ENCODE data around the gene PDE6A.

The PDE6A gene

DNA sequence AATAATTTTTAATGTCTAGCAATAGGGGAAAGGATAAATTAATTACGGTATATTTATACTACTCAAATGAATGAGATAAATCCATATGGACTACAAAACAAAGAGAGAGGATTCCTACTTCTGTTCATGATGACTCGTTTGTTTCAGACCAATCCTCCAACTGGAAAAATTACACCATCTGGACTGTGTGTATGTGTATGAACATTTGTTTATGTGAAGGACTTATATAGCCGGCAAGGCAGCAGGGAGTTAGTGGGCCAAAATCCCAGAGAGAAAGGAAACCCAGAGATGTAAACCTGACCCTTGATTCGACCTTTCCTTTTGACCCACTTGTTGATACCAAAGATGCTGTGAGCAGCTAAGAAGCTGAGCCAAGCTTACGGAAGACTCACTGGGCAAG, 20.1 kb downstream of the PDE6A start:
- no peak for DNase-seq

DNA sequence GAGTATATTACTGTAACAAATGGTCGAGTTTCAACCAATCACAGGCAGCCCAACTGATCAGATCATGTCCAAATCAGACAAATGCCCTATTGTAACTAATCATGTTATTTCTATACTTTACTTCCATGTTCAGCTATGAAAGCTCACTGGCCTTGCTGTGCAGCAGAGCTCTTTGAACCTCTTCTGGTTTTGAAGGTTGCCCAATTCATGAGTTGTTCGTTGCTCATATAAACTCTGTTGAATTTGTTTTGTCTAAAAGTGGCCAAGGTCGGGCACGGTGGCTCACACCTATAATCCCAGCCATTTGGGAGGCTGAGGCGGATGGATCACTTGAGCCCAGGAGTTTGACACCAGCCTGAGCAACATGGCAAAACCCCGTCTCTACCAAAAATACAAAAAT, 21.6 kb downstream of the PDE6A start:
- DNase-seq = no peak

DNA sequence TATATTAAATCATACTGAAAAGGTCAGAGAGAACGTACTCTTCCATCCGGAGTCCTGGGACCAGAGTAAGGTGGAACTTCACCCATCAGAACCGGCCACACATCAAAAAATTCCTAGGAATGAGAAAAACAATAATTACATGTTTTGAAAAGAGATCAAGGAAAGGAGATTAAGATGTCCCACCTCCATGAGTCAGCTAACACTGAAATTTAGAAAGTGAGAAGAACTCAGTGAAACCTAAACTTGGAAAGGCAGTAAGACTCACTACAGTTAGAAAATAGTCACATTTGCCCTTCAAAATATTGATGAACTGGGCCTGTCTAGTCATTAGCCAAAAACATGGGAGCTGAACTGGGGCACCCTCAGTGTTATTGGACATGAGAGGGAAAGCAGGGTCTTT, 23.0 kb downstream of the PDE6A start:
- no peak for DNase-seq

DNA sequence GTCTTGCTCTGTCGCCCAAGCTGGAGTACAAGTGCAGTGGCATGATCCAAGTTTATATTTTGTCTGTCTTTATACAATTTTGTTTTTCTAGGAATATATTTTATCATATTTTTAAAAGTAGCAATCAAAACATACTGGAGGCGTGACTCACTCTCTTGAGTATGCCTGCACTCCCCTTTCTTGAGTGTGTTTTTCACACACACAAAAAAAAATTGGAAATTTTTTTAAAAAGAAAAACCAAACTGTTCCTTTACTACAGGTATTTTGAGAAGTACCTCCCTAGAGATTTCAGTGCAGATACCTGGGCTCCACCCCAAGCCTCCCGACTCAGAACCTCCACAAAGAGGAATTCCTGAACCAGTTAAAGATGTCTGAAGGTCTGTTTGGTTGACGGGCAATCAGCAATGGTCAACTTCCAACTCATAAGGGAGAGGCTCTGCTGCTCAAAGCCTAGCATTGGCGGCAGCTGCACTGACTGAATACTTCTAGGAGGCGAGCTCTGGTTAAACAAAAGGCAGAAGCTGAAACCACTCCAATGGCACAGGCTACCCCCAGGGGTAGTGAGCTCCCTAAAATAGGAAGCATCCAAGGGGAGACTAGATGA, 27.4 kb downstream of the PDE6A start:
- no peak for DNase-seq

DNA sequence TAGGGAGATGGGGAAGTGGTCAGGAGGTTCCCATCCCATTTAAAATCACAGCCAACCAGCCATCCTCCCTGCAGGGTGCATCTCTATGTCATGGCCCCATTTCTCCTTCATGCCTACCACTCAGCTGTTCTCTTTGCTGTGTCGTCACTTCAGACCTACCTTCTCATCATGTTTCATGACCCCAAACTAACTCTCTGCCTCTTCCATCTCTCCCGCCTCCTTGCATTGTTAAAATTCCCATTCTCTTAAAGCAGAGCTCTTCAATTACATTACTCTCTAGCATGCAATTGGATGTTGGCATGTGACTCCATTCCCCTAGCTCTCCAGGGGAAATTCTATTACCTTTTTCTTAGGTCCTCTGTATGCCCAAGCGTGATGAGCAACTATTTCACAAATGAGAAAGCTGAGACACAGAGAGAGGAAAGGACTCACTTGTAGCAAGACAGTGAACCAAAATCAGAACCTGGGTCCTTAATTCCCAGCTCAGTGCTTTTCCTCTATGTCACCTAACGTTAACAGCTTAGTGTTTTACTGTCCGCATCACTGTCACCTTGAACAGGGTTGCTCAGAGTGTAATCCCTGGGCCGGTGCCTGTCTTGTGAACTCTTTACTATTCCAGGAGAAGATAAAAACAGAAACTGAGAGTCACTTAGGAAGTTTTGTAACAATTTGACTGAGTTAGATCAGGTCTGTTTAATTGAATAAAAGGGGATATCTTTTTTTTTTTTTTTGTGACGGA, 28.1 kb downstream of the PDE6A start:
- DNase-seq = no peak

DNA sequence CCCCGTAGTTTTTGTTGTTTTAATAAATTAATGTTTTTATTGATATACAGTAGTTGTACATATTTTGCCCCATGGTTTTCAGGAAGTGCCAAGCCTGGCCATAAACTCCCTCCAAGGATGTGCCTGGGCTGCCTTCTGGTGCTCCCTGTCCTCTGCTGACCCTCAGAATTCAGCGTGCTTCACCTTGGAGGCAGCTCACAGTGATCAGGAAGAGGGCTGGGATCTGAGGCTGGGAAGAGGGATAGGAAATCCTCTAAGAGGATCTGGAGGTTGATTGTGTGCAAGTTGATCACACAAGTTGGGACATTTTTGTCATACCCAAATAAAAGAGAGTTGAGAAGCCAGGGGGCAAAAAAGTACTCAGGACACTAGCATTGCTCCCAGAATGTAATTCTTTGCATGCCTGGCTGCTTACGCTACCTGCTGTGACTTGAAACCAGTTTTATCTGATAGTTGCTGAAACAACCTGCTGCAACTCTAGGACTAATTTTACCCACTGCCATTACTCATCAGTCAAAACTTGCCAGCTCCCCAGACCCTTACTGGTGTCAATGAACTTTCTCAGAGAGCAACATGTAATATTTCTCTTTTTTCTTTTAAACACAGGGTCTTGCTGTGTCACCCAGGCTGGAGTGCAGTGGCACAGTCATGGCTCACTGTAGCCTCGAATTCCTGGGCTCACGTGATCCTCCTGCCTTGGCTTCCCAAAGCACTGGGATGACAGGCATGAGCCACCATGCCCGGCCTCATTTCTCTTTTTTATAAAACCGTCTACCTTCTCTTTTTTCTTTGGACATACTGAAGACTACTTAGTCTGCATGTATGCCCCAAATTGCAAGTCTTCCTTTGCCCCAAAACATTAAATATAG, 29.0 kb downstream of the PDE6A start:
- DNase-seq = no peak

DNA sequence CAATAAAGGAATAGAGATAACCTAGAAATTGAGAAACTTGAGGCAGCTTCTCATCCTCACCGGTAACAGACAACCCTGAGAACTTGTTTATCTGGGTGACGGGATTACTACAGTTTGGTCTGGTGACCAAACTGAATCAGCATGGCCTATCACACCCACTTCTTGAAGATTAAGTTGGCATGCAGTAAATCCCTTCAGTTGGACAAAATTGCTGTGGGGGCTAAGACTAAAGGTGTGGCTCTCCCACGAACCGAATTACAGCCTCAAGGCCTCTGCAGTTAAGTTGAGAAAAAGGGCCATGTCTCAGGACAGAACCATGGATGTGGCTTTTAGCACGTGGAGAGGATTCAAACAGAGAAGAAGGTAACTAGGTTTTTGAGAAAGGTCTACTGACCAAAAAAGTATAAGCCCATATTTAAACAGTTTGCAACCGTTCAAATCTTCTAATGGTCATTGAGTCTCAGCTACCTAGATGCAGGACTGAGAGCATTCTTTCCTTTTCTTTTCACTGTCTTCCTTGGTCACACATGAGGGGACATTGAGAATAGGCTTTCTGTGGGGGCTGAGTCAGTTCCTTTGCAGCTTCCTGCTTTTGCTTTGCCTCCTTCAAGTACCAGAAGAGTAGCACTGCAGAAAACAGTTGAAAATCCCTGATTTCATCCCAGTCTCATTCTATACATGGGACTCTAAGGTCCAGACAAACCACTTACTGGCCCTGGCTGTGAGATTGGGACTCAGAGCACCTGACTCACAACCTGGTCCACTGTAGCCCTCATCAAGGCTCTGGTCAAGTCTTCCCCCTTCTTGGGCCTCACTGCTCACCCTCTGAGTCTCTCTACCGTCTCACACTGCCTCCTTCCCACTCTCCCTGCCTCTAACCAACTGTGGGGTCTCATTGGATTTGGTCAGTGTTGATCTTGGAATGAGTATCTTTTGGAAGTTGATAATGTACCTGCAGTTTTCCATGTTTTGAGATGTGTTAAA, 30.9 kb downstream of the PDE6A start:
- no peak for DNase-seq

DNA sequence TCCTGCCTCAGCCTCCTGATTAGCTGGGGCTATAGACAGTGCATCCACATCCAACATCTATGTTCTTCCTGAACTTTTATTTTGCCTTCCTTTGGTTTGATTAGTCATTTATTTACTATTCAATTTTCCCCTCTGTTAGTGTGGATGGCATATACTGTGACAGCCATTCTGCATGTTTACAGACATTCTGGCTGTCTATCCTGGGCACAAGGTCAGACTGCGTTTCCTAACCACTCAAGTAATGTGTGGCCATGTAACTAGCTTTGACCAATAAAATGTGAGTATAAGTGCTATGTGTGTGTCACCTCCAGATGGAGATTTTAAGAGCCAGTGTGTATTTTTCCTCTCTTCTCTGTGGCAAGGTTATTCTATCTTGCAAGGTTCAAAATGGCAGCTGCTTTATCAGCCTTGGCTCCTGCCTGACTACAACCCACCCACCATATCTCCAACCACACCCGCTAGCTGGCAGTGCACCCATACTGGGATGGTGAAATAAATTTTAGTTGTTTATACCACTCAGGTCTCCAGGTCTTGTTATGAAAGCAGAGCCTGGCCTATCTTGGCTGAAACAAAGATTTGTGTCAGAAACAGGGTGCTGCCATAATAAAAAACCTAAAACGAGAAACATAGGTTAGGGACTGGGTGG, 32.2 kb downstream of the PDE6A start:
- no peak for DNase-seq

DNA sequence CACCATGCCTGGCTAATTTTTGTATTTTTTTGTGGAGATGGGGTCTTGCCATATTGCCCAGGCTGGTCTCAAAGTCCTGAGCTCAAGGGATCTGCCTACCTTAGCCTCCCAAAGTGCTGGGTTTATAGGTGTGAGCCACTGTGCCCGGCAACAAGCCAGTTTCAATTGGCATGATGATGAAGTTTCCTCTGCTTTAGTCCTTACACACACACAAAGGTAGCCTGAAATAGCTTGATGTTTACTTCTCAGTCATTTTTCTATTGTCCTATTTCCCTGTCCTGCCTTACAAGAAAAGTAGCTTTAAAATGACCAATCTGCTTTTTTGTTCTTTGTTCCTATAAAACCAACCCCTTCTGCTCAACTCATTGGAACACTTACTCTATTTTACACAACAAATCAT, 33.6 kb downstream of the PDE6A start:
- no peak for DNase-seq

DNA sequence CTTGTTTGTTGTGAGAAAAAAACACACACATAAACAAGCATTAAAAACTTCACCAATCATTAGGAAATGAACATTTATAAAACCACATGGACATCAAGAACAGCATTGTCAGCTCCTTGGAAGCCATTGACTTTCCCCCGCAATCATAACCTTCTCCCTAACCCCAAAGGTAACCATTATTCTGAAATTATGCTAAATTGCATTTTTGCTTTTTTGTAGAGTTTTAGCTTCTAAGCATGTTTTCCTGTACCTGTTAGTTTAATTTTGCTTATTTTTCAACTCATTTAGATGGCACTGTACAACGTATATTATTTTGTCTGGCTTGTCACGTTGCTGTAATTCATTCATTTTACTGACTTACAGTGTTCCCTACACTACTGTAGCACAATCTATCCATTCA, 36.8 kb downstream of the PDE6A start:
- no peak for DNase-seq

DNA sequence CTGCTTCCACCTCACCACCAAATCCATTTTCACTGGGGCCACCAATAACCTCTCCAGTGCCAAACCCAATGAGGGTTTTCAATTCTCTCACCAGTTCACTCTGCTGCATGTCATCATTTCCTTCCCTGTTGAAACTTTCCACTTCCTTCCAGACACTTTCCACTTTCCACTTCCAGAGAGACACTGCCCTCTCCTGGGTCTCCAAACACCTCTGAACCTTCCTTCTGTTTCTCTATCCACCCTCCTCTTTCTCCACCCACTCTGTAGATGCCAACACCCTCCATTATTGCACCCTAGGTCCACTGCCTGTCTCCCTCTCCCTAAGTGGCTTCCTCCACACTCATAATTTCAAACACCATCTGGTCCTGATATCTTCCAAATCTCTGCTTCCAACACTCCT, 39.6 kb downstream of the PDE6A start:
- no peak for DNase-seq

DNA sequence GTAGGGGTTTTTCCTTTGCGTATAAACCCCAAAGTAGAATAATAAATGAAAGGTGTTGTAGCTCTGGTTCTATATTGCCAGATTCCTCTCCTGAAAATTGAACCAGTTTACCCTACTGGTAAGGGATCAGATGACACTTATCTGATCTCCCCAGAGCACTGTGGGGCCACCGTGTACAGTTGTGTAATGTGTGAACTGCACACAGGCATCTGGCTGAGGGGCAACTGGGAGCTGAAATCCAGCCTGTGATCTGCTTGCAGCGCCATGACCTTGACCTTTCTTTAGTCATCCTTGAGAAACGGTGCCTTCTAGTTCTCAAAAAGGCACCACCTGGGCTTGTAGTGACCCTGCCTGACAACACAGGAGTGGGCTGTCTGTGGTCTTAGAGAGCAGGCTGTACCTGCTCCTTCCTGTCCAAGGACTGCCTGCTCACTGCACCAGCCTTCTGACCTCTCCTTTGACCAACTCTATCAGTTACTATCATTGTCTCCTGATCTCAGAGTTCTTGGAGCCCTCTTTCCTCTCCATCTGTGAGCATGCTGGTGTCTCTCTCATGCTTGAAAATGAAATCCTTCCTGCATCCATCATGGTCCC, 40.2 kb downstream of the PDE6A start:
- DNase-seq = no peak

DNA sequence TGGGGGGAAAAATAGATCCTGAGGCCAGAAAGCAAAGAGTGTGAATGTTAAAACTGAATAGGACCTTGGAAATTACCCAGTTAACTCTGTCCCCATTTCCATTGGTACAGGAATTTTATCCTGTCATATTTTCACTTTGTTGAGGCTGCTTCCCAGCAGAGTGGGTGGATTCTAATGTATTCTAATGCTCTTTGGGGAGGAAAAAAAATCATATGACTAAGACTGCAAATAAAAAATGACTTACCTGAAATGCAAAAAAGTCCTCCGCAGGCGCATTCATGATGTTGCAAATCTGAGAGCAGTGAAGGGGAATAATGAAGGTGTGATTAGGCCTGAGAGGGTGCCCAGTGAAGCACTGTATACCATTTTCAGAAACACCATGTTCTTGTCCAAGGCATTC, 41.2 kb downstream of the PDE6A start:
- DNase-seq = no peak

DNA sequence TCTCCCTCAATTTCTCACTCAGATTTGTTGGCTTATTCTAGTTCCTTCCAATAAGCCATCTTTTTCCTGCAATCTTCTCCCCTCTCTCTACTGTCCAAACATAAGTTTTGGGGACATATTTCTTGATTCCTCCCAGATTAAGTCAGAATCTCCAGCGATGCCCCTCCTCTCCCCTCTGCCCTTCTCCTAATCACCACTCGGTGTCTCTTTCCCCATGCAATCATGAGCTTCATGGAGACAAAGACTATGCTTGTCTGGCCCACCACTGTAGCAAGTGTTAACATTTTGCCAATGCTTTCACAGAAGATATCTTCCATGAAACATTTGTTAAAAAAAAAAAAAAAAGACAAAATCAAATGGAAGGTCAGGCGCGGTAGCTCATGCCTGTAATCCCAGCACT, 42.4 kb downstream of the PDE6A start:
- no peak for DNase-seq

DNA sequence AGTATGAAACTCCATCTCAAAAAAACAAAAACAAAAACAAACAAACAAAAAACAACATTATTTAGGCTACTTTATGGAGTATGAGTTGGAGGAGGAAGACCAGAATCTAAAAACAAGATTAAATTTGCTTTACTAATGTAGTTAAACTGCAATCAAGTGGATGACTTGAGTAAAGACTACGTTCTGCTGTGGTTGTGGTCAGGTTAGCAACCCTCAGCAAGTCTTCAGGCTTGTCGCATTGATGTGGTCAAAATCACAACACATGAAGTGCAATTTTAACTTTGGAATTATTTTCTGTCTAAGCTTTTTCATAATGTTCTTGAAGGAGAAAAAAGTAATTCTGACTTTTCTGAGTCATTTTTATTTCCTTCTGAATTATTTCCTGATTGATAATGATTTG, 43.1 kb downstream of the PDE6A start:
- no peak for DNase-seq

DNA sequence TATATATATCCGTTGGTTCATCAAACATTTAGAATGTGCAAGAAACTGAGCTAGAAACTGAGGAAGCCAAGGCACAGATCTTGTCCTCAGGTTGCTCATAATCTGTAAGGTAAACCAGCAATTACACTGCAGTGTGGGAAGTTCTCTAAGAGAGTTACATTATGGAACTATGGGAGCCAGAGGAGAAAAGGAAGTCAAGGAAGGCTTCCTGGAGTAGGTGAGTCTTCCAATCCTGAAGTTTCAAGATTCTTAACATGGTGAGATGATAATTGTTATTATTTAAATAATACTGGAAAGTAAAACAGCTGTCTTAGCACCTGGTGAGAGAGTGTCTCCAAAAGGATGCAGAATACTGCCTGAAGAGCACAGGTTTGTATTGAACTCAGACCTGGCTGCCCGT, 44.2 kb downstream of the PDE6A start:
- no peak for DNase-seq

DNA sequence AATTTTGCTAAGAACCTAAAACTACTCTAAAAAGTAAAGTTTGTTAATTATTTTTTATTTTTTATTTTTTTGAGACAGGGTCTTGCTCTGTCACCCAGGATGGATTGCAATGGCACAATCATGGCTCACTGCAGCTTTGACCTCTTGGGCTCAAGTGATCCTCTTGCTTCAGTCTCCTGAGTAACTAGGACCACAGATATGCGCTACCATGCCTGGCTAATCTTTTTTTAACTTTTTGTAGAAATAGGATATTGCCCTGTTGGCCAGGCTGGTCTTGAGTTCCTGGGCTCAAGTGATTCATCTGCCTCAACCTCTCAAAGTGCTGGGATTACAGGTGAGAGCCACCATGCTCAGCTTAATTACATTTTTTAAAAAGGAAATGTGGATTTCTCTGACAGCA, 45.8 kb downstream of the PDE6A start:
- DNase-seq = no peak

DNA sequence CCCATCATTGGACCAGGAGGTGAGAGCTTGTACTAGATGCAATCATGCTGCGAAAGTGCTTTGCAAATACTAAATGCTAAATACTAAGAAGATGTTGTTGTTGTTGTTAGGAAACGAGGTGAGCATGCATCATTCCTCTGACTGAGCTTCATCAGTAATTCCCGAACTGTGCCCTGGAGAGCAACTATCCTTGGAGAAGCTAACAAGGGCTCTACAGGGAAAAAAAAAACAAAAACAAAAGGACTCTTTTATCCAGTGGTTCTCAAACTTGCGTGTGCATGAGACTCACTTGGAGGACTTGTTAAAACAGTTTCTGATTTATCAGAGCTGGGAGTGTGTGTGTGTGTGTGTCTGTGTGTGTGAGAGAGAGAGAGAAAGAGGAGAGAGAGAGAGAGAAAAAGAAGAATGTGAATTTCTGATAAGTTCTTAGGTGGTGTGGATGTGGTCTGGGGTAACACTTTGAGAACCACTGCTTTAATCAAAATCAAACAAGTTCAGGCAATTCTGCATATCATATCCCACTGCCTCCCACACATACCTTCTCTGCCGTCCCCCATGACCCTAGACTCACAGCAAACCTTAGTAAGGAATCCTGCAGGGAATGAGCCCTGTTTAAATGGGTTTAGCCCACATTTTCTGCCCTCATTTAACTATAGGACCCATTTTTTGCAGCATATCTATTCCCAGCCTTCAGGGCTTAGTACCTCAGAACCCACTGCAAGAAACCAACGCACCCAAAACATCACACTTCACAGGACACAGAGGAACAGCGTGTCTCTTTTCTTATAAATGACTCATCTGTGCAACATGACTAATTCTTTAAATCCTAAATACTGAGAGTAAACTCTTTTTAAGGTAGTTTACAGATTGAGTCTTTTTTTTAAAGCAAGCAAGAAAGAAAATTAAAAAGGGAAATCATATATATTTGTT, 48.9 kb downstream of the PDE6A start:
- no peak for DNase-seq

DNA sequence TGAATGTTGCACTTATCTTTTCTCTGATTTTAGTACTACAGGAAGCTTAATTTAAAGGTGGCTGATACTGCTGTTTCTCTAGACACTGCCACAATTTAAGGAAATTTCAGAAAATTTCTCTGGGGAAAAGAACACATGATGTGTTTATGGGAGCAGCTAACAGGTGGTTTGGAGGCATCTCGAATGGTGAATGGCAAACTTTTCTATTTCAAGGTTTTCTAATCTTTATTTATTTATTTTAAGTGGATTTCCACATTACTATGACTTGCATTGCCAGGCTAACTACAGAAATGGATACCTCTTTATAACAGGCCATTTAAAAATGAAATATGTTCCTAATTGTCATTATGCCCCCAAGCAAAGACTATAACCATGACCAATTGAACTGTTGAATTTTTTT, 50.4 kb downstream of the PDE6A start:
- no peak for DNase-seq

DNA sequence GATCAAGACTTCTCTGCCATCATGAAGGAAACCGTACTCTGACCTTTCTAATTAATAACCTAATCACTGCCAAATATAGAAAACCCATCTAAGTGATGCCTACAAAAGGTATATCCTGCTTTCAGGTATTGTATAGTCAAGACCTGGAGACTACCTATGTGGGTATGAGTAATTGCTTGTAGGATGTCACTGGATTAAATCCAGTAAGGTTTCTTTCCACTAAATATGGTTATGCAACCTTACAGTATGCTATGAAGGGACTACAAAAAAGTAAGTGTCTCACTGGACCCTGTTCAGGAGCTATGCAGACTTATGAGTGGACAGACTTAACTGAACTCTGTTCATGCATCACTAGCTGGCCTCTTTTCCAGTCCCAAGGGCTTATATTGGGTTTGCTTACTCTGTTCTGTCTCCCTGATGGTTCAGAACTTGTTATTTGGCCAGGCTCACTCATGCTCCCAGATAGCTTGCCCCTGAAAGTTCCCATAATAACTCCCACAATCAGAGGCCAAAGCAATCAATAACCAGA, 51.1 kb downstream of the PDE6A start:
- DNase-seq = no peak
